HG03469 (cell line): ENCODE results near the gene BIN2.
"Not testable (repeated sequence)": the region's sequence is repeated elsewhere in the genome, so short reads cannot be mapped to it uniquely, and the experiment has no call there.

Source experiments
- ATAC-seq: cut with Tn5 transposase; IDR thresholded peaks from one replicate; pipeline ENCODE4 v1.9.1; 2021; ENCODE audit warnings: mild to moderate bottlenecking, moderate library complexity, moderate number of reproducible peaks; ENCODE audit not compliant: unreplicated experiment

The BIN2 gene

DNA sequence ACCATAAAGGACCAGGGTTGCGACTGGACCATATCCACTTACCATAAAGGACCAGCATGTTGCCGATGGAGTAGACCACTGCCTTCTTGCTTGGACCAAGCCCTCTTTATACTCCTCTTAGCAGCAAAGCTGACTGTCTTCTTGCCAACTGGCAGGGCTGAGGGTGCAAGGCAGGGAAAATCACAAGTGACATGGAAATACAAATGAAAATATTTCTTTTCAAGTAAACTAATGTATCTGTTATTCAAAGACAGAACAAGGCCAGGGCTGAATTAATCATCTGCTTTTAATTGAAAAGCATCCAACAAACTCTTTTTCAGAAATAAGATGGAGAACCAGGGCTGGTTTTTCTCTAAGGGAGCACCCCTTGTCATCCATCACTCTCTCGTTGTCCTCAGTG lies 22.6 kb upstream of the BIN2 start, which contains the start of gene CELA1:
TSS of gene CELA1 (minus strand) at position 99 of the 400 bp plus-strand sequence. CDS start at position 58, 41 bp downstream.
- ATAC-seq: no peak

DNA sequence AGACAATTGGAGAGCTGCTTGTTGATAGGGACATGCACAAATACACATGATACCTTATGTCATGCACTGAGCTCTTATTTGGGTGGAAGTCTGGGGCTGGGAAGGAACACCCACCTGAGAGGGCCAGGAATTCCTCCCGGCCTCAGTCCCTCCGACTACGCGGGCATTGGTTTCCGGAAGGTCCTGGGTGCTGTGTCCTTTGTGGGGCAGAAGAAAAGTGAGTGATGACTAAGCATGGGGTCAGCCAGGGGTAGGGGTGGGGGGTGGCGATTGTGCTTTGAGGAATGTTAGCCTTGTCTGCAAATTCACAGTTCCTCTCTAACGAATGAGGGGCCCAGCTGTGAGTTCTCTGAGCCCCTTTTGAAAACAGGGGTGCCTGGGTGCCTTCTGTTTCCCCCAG lies 21.7 kb upstream of the BIN2 start:
- no peak for ATAC-seq

DNA sequence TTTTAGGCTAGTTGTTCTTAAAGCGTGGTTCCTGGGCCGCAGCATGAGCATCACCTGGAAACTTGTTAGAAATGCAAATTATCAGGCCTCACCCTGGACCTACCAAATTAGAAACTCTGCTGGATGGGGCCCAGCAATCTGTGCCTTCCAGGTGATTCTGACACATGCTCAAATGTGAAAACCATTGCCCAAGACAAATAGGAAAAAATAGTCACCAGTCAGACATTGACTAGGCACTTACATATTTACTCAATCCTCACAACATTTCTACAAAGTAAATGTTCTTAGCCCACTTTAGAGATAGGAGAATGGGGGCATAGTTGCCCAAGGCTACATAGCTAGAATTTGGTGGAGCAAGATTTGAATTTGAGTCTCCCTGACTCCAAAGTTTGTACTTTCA lies 19.2 kb upstream of the BIN2 start:
- no peak for ATAC-seq

GRCh38 chr12:51342416-51342815 lies 18.4 kb upstream of the BIN2 start:
- no peak for ATAC-seq

- no peak for ATAC-seq
Observed at GRCh38 chr12:51341251-51342007, 17.5 kb upstream of the BIN2 start.

DNA sequence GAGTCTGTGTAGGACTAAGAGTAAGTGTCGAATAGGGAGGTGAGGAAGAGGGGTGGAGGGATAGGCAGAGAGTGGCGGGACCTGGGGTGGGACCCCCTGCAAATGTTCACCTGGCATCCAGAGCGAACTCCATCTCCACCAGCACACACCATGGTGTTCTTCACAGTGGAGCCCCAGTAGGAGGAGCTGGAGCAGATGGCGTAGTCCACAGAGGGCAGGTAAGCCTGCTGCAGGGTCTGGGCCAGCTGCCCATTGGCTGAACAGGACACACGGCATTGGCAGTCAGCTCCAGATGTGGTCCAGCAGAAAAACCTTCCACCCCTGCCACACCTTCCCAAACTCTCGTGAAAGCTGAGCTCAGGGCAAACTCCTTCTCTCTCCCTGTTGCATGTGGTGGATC lies 15.8 kb upstream of the BIN2 start:
- no peak for ATAC-seq

- ATAC-seq: not testable (repeated sequence)
Observed at GRCh38 chr12:51337336-51337735, 13.4 kb upstream of the BIN2 start.

GRCh38 chr12:51335931-51336330 lies 12.0 kb upstream of the BIN2 start:
- ATAC-seq: no peak

DNA sequence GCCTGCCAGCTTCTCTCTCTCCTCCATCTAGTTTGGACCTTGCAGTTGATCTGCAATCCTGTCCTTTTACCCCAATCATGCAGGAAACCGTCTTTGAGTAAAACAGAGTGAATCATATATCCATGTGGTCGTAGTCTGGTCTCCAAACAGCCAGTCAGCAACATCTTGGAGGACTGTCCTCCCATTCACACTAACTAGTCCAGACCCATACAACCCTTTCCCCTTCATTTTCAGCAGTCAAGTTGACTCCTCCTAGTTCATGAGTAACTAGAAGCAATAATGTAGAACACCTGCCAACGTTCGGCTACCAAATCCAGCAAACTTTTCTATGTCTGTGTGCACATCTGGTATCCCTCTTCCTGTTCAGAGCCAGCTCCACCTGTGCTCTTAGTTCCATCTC lies 10.8 kb upstream of the BIN2 start:
- no peak for ATAC-seq

DNA sequence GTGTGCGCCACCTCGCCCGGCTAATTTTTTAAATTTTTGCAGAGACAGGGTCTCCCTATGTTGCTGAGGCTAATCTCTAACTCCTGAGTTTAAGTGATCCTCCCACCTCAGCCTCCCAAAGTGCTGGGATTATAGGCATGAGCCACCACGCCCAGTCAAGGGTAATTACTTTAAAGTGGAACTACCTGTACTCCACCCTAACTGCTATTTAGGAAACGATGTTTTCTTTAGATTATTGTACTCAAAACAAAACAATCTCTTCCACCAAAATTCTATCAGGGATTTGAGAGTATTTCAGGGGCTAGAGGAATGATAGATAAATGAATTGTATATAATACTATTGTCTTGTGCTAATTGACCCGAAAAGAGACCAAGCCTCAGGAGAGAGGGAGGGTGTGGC lies 9.6 kb upstream of the BIN2 start:
- no peak for ATAC-seq

- ATAC-seq: no peak
Observed at GRCh38 chr12:51330186-51330585, 6.2 kb upstream of the BIN2 start.

DNA sequence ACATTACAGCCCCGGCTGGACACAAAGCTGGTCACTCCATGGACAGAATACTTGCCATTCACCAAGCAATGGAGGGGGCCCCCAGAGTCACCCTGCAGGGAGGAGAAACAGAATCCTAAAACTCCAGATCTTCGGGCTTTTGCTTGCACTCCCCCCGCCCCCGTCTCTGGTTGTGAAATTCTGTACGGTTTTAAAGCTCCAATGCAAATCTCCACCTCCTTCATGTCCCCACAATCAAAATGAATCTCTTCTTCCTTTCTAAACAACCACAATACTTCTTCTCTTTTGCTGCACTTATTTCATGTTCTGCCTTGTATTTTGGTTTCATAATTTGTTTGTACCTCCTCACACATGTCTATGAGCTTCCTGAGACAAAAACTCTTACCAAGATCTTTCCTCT lies 5.8 kb upstream of the BIN2 start:
- no peak for ATAC-seq

GRCh38 chr12:51328587-51328986 lies 4.6 kb upstream of the BIN2 start:
- ATAC-seq: no peak

- no peak for ATAC-seq
Observed at GRCh38 chr12:51326698-51327439, 2.9 kb upstream of the BIN2 start.

- no peak for ATAC-seq
Observed at GRCh38 chr12:51324953-51325352, 979 bp upstream of the BIN2 start.

DNA sequence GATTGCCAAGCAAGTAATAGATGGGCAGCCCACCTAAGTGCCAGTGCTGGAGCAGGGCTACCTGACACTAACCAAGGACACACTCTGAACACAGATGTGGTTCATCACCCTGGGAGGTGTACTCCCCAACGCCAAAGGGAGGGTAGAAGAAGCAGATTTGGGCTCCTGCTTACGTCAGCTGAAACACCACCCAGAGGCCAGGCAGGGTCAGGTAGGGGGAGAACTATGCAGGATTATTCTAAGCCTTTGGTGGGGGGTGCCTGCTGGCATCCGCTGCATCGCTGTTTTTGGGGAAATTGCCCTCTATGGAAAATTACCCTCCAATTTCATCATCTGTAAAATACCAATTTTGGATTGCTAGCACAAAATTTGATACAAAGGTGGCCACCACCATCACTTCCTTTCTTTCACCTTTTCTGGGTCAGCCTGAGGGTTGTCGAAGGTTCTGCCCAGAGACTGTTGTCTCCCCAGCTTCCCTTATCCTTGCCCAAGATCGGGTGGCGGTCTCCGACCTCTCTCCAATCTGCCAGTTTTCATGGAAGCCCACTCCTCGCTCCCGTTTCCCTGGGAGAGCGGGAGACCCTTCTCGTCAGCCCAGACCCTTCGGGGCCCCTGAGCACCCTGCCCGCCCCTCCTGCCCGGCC lies 535 bp downstream of the BIN2 start:
- no peak for ATAC-seq

DNA sequence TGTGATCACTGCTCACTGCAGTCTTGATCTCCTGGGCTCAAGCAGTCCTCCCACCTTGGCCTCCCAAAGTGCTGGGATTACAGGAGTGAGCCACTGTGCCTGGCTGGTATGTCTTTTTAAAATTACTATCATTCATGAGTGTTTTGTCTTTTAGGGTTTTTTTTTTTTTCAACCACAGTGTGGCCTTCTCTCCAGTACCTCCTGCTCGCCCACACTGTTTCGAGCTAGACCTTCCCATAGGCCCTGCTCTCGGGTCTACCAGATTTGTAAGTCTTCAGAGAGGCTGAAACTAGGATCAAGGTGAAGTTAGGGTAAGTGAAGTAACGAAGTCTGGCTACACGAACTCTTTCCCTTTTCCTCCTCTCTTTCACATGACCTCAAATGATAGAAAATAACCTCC lies 1.5 kb downstream of the BIN2 start:
- no peak for ATAC-seq

GRCh38 chr12:51321882-51322281 lies 2.1 kb downstream of the BIN2 start:
- no peak for ATAC-seq

DNA sequence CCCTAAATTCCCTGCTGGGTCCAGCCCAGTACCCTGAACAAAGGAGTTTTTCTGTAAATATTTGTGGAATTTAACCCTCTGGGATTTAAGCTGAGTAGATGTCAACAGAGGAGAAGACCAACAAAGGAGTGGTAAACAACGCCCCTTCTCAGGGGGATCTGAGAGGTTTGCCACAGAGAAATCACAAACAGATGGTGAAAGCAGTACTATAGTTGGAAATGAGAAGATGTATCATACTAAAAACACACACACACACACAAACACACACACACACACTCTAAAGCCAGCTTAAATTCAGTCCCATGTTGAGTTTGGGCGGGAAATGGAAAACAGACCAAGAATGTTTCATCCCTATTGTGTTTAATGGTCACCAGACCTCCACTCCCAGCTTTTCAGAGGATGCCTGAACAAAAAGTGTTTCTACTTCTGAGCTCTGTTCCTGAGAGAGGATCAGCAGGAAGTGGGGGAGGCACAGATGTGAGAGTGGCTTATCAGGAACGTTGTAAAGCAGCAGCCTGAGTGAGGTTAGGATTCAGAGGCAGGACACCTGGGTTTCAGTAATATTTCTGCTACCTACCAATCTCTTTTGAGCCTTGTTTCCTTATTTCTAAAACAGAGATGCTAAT lies 3.2 kb downstream of the BIN2 start:
- ATAC-seq: no peak

- ATAC-seq: no peak
Observed at GRCh38 chr12:51320311-51320694, 3.7 kb downstream of the BIN2 start.

DNA sequence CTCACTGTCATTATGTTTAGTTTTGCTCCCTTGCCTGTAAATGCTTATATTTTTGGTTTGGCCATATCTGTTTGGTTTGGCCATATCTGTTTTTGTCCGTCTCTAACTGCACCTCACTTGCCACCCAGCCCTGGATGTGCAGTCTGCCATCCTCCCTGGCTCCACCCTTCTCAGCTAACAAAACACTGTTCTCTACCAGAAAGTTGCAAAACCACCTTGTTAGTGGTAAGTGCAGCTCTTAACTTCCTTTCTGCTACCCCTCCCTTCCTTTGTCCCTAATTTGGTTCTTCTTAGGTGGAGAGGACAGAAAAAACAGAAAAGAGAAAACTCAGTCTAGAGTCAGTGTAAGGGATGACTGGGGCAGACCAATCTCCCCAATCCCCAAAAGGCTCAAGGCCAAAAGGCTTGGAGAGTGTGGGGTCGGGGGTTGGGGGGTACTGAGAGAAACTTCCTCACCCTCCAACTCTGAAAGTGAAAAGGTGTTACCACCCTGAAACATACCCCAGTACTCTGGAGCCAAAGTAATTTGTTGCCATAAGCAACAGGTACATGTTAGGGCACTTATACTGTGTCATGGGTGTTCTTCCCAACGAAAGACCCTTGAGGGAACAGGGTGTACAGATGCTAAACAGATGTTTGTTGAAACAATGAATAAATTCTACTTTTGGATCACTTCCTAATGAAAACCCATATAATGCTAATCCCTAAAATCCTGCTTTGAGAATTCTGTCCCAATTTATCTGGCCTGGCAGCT lies 5.0 kb downstream of the BIN2 start:
- ATAC-seq: no peak
